ENCODE data around the gene ZG16. TPM values are rescaled to one million over a fixed set of nuclear protein-coding genes. Genes with fewer than 3 reads are reported as not detected.
"Not testable (repeated sequence)": the region's sequence is repeated elsewhere in the genome, so short reads cannot be mapped to it uniquely, and the experiment has no call there.

ZG16 gene
- total RNA-seq, 1 donor from 2014 or later, result not detected

- Mint-ChIP-seq H3K27ac (ENCODE audit: unreplicated experiment) (no peak overlapping the region), H3K4me3 (ENCODE audit: unreplicated experiment) (no peak overlapping the region), H3K9me3 (ENCODE audit: unreplicated experiment) (no peaks in the 10 kb centered on the region), H3K36me3 (ENCODE audit: low read depth, unreplicated experiment) (peaks cover 4% of the 10 kb centered on the region), H3K4me1 (ENCODE audit: unreplicated experiment) (no peaks in the 10 kb centered on the region), H3K27me3 (ENCODE audit: unreplicated experiment) (peaks cover 5% of the 10 kb centered on the region)
- DNase-seq (ENCODE audit: low spot score), result no peak
- TF ChIP-seq CTCF (IDR thresholded peaks at IDR 0.05; ENCODE audit: unreplicated experiment), result no peak
These were observed 32.8 kb upstream of the ZG16 start for GRCh38 chr16:29745121-29745852.

GRCh38 chr16:29745853-29746345 lies 32.2 kb upstream of the ZG16 start, which contains the start of gene C16orf54:
Gene C16orf54, minus strand, starts transcription at chr16:29745990. Its CDS starts 1,039 bp downstream, at chr16:29744951.
- Mint-ChIP-seq H3K27ac (ENCODE audit: unreplicated experiment) (no peak within 1 kb of the TSS), H3K4me1 (ENCODE audit: unreplicated experiment) (no peaks in the 10 kb centered on the region), H3K4me3 (ENCODE audit: unreplicated experiment) (peak within 1 kb of the TSS; percentile 37), H3K27me3 (ENCODE audit: unreplicated experiment) (peaks cover 5% of the 10 kb centered on the region), H3K36me3 (ENCODE audit: low read depth, unreplicated experiment) (peaks cover 4% of the 10 kb centered on the region), H3K9me3 (ENCODE audit: unreplicated experiment) (no peaks in the 10 kb centered on the region)
- no peak for TF ChIP-seq CTCF (IDR thresholded peaks at IDR 0.05; ENCODE audit: unreplicated experiment)
- no peak for DNase-seq (ENCODE audit: low spot score)

GRCh38 chr16:29746518-29746917 lies 31.5 kb upstream of the ZG16 start:
- H3K9me3 Mint-ChIP-seq (ENCODE audit: unreplicated experiment); H3K4me1 Mint-ChIP-seq (ENCODE audit: unreplicated experiment); H3K27me3 Mint-ChIP-seq (ENCODE audit: unreplicated experiment); DNase-seq (ENCODE audit: low spot score); H3K4me3 Mint-ChIP-seq (ENCODE audit: unreplicated experiment); H3K27ac Mint-ChIP-seq (ENCODE audit: unreplicated experiment); H3K36me3 Mint-ChIP-seq (ENCODE audit: low read depth, unreplicated experiment): not testable (repeated sequence)

- Mint-ChIP-seq H3K4me3 (ENCODE audit: unreplicated experiment) (no peak overlapping the region), H3K9me3 (ENCODE audit: unreplicated experiment) (no peaks in the 10 kb centered on the region), H3K27ac (ENCODE audit: unreplicated experiment) (no peak overlapping the region), H3K4me1 (ENCODE audit: unreplicated experiment) (no peaks in the 10 kb centered on the region), H3K27me3 (ENCODE audit: unreplicated experiment) (peaks cover 5% of the 10 kb centered on the region), H3K36me3 (ENCODE audit: low read depth, unreplicated experiment) (peaks cover 4% of the 10 kb centered on the region)
- no peak for TF ChIP-seq CTCF (IDR thresholded peaks at IDR 0.05; ENCODE audit: unreplicated experiment)
- no peak for DNase-seq (ENCODE audit: low spot score)
These were observed 29.9 kb upstream of the ZG16 start for GRCh38 chr16:29747947-29748759.

GRCh38 chr16:29748760-29749149 lies 29.3 kb upstream of the ZG16 start:
- DNase-seq (ENCODE audit: low spot score); H3K4me1 Mint-ChIP-seq (ENCODE audit: unreplicated experiment); H3K27ac Mint-ChIP-seq (ENCODE audit: unreplicated experiment); H3K4me3 Mint-ChIP-seq (ENCODE audit: unreplicated experiment); H3K36me3 Mint-ChIP-seq (ENCODE audit: low read depth, unreplicated experiment); H3K9me3 Mint-ChIP-seq (ENCODE audit: unreplicated experiment); H3K27me3 Mint-ChIP-seq (ENCODE audit: unreplicated experiment): not testable (repeated sequence)

All from endothelial cell (in vitro differentiated cells).